ENCODE results near the gene B3GAT3.
A peak's percentile ranks its signal among the peaks of the same experiment; 100 is the strongest.
"Not testable (repeated sequence)": the region's sequence is repeated elsewhere in the genome, so short reads cannot be mapped to it uniquely, and the experiment has no call there.

B3GAT3 gene

GRCh38 chr11:62645946-62646824, 24.4 kb upstream of the B3GAT3 start, which contains the start of gene GANAB:
GANAB (minus strand) TSS chr11:62646613; CDS start chr11:62646599, 14 bp downstream.
- DNase-seq: peak; percentile 92

GRCh38 chr11:62645671-62645945, 23.8 kb upstream of the B3GAT3 start:
- no peak for DNase-seq

- DNase-seq: no peak
Observed at GRCh38 chr11:62644220-62644619, 22.4 kb upstream of the B3GAT3 start.

GRCh38 chr11:62632492-62632891, 10.7 kb upstream of the B3GAT3 start:
- DNase-seq: no peak

- DNase-seq: no peak
Observed at GRCh38 chr11:62627713-62628112, 5.9 kb upstream of the B3GAT3 start.

GRCh38 chr11:62622476-62623089, 797 bp upstream of the B3GAT3 start:
- no peak for DNase-seq

- DNase-seq: no peak
Observed at GRCh38 chr11:62621027-62621566, 689 bp downstream of the B3GAT3 start.

GRCh38 chr11:62616957-62617356, 4.8 kb downstream of the B3GAT3 start:
- not testable (repeated sequence) for DNase-seq

GRCh38 chr11:62615521-62615920, 6.3 kb downstream of the B3GAT3 start:
- no peak for DNase-seq

- DNase-seq: no peak
Observed at GRCh38 chr11:62614275-62614674, 7.5 kb downstream of the B3GAT3 start.

GRCh38 chr11:62613291-62613778, 8.5 kb downstream of the B3GAT3 start:
- DNase-seq: no peak

- DNase-seq: peak; percentile 78
Observed at GRCh38 chr11:62612366-62613290, 9.2 kb downstream of the B3GAT3 start, which contains the start of the genes EML3 and ROM1. EML3 (minus strand) TSS chr11:62612775; CDS start chr11:62612457, 318 bp downstream. ROM1 (plus strand) TSS chr11:62613257; CDS start chr11:62613282, 25 bp downstream.

- no peak for DNase-seq
Observed at GRCh38 chr11:62611705-62612365, 10.0 kb downstream of the B3GAT3 start.

- no peak for DNase-seq
Observed at GRCh38 chr11:62610814-62611704, 10.7 kb downstream of the B3GAT3 start.

- DNase-seq: no peak
Observed at GRCh38 chr11:62610403-62610802, 11.4 kb downstream of the B3GAT3 start.

- DNase-seq: no peak
Observed at GRCh38 chr11:62608776-62609175, 13.0 kb downstream of the B3GAT3 start.

GRCh38 chr11:62607714-62608113, 14.1 kb downstream of the B3GAT3 start:
- no peak for DNase-seq

- no peak for DNase-seq
Observed at GRCh38 chr11:62605902-62606301, 15.9 kb downstream of the B3GAT3 start.

- DNase-seq: no peak
Observed at GRCh38 chr11:62605467-62605866, 16.3 kb downstream of the B3GAT3 start.

- no peak for DNase-seq
Observed at GRCh38 chr11:62604460-62605120, 17.2 kb downstream of the B3GAT3 start.

Data from GOT3 (cell line).